GM23338 (cell line): ENCODE results near the gene IFNL3. TPM values are rescaled to one million over a fixed set of nuclear protein-coding genes. Genes with fewer than 3 reads are reported as not detected.
A peak's percentile ranks its signal among the peaks of the same experiment; 100 is the strongest.
"Not testable (repeated sequence)": the region's sequence is repeated elsewhere in the genome, so short reads cannot be mapped to it uniquely, and the experiment has no call there.

Experiments
- ATAC-seq: fragments of 200-7000 bp; cut with Tn5 transposase; 3 replicates; pipeline ENCODE4 v1.9.1; 2020
- DNase-seq: peaks from one replicate; pipeline ENCODE4 v3.0.0-alpha.2; 2015; ENCODE audit warnings: low spot score
- H2AFZ ChIP-seq: fragments of 200-600 bp; sonication (generic); 2 replicates; pipeline ENCODE4 v1.8.0; 2016; ENCODE audit warnings: antibody characterized with exemption, mild to moderate bottlenecking, moderate library complexity
- H3F3A ChIP-seq: fragments of 200-600 bp; sonication (generic); replicated peaks from 2 replicates; pipeline ENCODE4 v1.8.0; 2017; ENCODE audit warnings: antibody characterized with exemption, mixed run types, low read depth
- H3K27ac ChIP-seq: fragments of 200-600 bp; sonication (generic); 2 replicates; pipeline ENCODE4 v1.6.1; 2016; ENCODE audit warnings: low read depth
- H3K27me3 ChIP-seq: fragments of 200-600 bp; sonication (generic); 2 replicates; pipeline ENCODE4 v1.8.0; 2016; ENCODE audit warnings: mild to moderate bottlenecking, mixed run types, moderate library complexity; ENCODE audit not compliant: insufficient read depth
- H3K36me3 ChIP-seq: fragments of 200-600 bp; sonication (generic); 2 replicates; pipeline ENCODE4 v1.8.0; 2016; ENCODE audit warnings: mild to moderate bottlenecking; ENCODE audit not compliant: insufficient read depth
- H3K4me1 ChIP-seq: fragments of 200-600 bp; sonication (generic); 2 replicates; pipeline ENCODE4 v1.8.0; 2016; ENCODE audit warnings: mild to moderate bottlenecking, moderate library complexity; ENCODE audit not compliant: insufficient read depth
- H3K4me2 ChIP-seq: fragments of 200-600 bp; sonication (generic); 2 replicates; pipeline ENCODE4 v1.7.1; 2017; ENCODE audit warnings: mixed run types
- H3K4me3 ChIP-seq: fragments of 200-600 bp; sonication (generic); 2 replicates; pipeline ENCODE4 v1.6.1; 2016; ENCODE audit warnings: mixed run types
- H3K79me2 ChIP-seq: fragments of 200-600 bp; sonication (generic); replicated peaks from 2 replicates; pipeline ENCODE4 v1.8.0; 2017; ENCODE audit warnings: mild to moderate bottlenecking; ENCODE audit not compliant: insufficient read depth
- H3K9me2 ChIP-seq: fragments of 200-600 bp; sonication (generic); 2 replicates; pipeline ENCODE4 v1.8.0; 2017; ENCODE audit not compliant: insufficient read depth
- H4K20me1 ChIP-seq: fragments of 200-600 bp; sonication (generic); replicated peaks from 2 replicates; pipeline ENCODE4 v1.8.0; 2017; ENCODE audit warnings: mild to moderate bottlenecking; ENCODE audit not compliant: insufficient read depth
- H3K27ac Mint-ChIP-seq: 2 replicates; pipeline ENCODE4 v1.8.0; 2020; ENCODE audit warnings: inconsistent platforms, mild to moderate bottlenecking, moderate library complexity, mixed read lengths
- H3K27me3 Mint-ChIP-seq: 3 replicates; pipeline ENCODE4 v1.8.0; 2022; ENCODE audit warnings: low read depth, mild to moderate bottlenecking, moderate library complexity, mixed read lengths, inconsistent platforms; ENCODE audit not compliant: insufficient read depth, poor library complexity
- H3K36me3 Mint-ChIP-seq: 3 replicates; pipeline ENCODE4 v1.8.0; 2021; ENCODE audit warnings: low read depth, mild to moderate bottlenecking, inconsistent platforms, moderate library complexity, mixed read lengths
- H3K4me1 Mint-ChIP-seq: 3 replicates; pipeline ENCODE4 v1.8.0; 2020; ENCODE audit warnings: mild to moderate bottlenecking, inconsistent platforms, mixed read lengths
- H3K4me3 Mint-ChIP-seq: 3 replicates; pipeline ENCODE4 v1.8.0; 2021; ENCODE audit warnings: moderate library complexity, mild to moderate bottlenecking, inconsistent platforms, mixed read lengths
- H3K9me3 Mint-ChIP-seq: 3 replicates; pipeline ENCODE4 v1.8.0; 2020; ENCODE audit warnings: moderate library complexity, mild to moderate bottlenecking, inconsistent platforms, mixed read lengths
- EZH2phosphoT487 ChIP-seq: fragments of 200-600 bp; sonication (generic); IDR thresholded peaks from one replicate; pipeline ENCODE4 v1.8.1; 2018; ENCODE audit warnings: antibody characterized with exemption; ENCODE audit not compliant: unreplicated experiment
- NANOG ChIP-seq: IDR thresholded peaks from 2 replicates; pipeline ENCODE4 v1.6.1; 2016; ENCODE audit warnings: antibody characterized with exemption, borderline replicate concordance
- polyA plus RNA-seq: library from polyadenylated mRNA; unstranded; fragments of >200 nt; fragmentation: Nextera tagmentation; extraction: Ambion mirVana; gene quantifications from 2 replicates; pipeline ENCODE4 v1.2.1, GENCODE V29; 2016
- total RNA-seq: library from RNA; depleted of rRNA; stranded (reverse); fragments of >200 nt; shearing (Covaris generic); gene quantifications from 2 replicates; pipeline ENCODE4 v1.2.3, GENCODE V29; 2014
- TF ChIP-seq, protein P1 (sequence below): fragments of 250-450 bp; sonication (Bioruptor Pico); IDR thresholded peaks from 2 replicates; pipeline ENCODE4 v1.5.0; 2020; ENCODE audit warnings: mild to moderate bottlenecking, moderate library complexity
- TF ChIP-seq, protein P2 (sequence below), 2 experiments: fragments of 200-600 bp in 1 of 2; sonication (generic) in 1 of 2; conservative IDR thresholded peaks; 2 replicates each; pipeline versions ENCODE4 v1.5.1 to v1.6.1; 2016 to 2017; ENCODE audit warnings: antibody characterized with exemption in 2 of 2, low read depth in 2 of 2, mild to moderate bottlenecking in 2 of 2, moderate library complexity in 1 of 2

IFNL3 gene
- total and polyA plus RNA-seq, 2 experiments from 2014 or later = not detected

DNA sequence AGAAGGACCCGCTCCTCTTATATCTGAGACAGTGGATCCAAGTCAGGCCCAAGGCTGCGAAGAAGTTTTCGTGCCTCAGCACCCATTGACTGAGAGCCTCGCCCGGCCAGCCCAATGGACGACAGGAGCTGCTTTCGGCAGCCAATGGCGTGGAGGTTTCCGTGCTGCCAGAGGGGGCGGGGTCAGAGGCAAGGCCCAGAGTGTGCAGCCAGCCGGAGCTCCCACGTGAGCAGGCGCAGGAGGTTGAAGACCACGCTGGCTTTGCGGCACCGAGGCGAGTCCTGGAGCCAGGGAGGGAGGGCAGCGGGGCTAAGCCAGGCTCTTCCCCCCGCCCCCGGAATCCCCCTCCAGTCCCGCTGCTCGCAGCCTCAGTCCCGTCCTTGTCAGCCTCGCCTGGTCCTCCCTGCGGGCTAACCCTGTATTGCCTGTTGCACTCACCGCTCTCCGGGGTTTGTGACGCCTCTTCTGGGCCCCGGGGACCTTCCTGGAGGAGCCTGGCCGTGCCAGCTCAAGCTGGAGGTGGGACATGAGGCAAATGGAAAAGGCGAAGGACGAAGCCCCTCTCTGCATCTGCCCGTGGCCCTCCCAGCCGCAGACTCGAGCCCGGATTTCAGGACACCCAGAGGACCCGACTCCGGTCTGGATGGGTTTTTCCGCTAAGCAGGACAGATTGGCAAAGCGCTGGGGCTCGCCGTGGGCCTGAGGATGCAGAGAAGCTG lies 2.3 kb upstream of the IFNL3 start (continued):
- TF ChIP-seq, protein P1, sequence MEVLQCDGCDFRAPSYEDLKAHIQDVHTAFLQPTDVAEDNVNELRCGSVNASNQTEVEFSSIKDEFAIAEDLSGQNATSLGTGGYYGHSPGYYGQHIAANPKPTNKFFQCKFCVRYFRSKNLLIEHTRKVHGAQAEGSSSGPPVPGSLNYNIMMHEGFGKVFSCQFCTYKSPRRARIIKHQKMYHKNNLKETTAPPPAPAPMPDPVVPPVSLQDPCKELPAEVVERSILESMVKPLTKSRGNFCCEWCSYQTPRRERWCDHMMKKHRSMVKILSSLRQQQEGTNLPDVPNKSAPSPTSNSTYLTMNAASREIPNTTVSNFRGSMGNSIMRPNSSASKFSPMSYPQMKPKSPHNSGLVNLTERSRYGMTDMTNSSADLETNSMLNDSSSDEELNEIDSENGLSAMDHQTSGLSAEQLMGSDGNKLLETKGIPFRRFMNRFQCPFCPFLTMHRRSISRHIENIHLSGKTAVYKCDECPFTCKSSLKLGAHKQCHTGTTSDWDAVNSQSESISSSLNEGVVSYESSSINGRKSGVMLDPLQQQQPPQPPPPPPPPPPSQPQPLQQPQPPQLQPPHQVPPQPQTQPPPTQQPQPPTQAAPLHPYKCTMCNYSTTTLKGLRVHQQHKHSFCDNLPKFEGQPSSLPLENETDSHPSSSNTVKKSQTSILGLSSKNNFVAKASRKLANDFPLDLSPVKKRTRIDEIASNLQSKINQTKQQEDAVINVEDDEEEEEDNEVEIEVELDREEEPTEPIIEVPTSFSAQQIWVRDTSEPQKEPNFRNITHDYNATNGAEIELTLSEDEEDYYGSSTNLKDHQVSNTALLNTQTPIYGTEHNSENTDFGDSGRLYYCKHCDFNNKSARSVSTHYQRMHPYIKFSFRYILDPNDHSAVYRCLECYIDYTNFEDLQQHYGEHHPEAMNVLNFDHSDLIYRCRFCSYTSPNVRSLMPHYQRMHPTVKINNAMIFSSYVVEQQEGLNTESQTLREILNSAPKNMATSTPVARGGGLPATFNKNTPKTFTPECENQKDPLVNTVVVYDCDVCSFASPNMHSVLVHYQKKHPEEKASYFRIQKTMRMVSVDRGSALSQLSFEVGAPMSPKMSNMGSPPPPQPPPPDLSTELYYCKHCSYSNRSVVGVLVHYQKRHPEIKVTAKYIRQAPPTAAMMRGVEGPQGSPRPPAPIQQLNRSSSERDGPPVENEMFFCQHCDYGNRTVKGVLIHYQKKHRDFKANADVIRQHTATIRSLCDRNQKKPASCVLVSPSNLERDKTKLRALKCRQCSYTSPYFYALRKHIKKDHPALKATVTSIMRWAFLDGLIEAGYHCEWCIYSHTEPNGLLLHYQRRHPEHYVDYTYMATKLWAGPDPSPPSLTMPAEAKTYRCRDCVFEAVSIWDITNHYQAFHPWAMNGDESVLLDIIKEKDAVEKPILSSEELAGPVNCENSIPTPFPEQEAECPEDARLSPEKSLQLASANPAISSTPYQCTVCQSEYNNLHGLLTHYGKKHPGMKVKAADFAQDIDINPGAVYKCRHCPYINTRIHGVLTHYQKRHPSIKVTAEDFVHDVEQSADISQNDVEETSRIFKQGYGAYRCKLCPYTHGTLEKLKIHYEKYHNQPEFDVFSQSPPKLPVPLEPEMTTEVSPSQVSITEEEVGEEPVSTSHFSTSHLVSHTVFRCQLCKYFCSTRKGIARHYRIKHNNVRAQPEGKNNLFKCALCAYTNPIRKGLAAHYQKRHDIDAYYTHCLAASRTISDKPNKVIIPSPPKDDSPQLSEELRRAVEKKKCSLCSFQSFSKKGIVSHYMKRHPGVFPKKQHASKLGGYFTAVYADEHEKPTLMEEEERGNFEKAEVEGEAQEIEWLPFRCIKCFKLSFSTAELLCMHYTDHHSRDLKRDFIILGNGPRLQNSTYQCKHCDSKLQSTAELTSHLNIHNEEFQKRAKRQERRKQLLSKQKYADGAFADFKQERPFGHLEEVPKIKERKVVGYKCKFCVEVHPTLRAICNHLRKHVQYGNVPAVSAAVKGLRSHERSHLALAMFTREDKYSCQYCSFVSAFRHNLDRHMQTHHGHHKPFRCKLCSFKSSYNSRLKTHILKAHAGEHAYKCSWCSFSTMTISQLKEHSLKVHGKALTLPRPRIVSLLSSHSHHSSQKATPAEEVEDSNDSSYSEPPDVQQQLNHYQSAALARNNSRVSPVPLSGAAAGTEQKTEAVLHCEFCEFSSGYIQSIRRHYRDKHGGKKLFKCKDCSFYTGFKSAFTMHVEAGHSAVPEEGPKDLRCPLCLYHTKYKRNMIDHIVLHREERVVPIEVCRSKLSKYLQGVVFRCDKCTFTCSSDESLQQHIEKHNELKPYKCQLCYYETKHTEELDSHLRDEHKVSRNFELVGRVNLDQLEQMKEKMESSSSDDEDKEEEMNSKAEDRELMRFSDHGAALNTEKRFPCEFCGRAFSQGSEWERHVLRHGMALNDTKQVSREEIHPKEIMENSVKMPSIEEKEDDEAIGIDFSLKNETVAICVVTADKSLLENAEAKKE = no peak
- TF ChIP-seq NANOG = no peak
- no peak for TF ChIP-seq EZH2phosphoT487
- TF ChIP-seq, protein P2, sequence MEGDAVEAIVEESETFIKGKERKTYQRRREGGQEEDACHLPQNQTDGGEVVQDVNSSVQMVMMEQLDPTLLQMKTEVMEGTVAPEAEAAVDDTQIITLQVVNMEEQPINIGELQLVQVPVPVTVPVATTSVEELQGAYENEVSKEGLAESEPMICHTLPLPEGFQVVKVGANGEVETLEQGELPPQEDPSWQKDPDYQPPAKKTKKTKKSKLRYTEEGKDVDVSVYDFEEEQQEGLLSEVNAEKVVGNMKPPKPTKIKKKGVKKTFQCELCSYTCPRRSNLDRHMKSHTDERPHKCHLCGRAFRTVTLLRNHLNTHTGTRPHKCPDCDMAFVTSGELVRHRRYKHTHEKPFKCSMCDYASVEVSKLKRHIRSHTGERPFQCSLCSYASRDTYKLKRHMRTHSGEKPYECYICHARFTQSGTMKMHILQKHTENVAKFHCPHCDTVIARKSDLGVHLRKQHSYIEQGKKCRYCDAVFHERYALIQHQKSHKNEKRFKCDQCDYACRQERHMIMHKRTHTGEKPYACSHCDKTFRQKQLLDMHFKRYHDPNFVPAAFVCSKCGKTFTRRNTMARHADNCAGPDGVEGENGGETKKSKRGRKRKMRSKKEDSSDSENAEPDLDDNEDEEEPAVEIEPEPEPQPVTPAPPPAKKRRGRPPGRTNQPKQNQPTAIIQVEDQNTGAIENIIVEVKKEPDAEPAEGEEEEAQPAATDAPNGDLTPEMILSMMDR (conservative IDR thresholded peaks at IDR 0.05; ENCODE audit: low read depth in 2 of 2) = no peak

DNA sequence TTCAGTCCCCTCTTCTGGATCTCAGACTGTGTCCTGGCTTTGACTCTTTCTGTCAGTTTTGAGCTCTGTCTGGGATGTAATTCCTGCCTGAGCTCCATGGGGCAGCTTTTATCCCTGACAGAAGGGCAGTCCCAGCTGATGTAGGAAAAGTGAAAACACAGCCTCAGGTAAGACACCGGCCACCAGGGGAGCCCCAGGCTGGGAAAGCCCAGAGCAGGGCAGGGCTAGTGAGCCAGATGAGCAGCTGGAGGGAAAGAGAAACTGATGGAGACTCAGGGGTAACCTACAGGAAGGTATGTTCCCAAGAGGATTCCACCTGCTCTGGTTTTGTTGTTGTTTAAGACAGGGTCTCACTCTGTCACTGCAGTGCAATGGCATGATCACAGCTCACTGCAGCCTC lies 360 bp upstream of the IFNL3 start:
- not testable (repeated sequence) for H3K36me3 ChIP-seq, H3F3A ChIP-seq, H3K4me3 ChIP-seq, H2AFZ ChIP-seq, H4K20me1 ChIP-seq, H3K27ac Mint-ChIP-seq, H3K27ac ChIP-seq, H3K9me2 ChIP-seq, H3K36me3 Mint-ChIP-seq, H3K4me2 ChIP-seq, DNase-seq, H3K4me3 Mint-ChIP-seq, H3K79me2 ChIP-seq, H3K4me1 ChIP-seq, H3K9me3 Mint-ChIP-seq, H3K4me1 Mint-ChIP-seq
- H3K27me3 Mint-ChIP-seq = peaks cover 40% of the 10 kb centered on the region
- peaks cover 49% of the 10 kb centered on the region for H3K27me3 ChIP-seq
- peak; percentile 57 for ATAC-seq

DNA sequence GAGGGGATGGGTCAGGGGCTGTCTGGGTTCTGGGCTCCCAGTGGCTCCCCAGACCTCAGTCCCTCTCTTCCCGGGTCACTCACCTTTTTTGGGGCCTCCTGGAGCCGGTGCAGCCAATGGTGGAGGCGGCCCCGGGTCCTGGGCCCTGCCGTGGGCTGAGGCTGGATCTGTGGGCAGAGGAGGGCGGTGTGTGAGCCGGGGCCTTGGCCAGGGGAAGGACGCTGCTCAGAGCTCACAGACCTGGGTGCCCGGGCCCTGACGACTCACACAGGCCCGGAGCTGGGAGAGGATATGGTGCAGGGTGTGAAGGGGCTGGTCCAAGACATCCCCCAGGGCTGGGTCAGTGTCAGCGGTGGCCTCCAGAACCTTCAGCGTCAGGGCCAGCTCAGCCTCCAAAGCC lies 1.1 kb downstream of the IFNL3 start:
- not testable (repeated sequence) for ATAC-seq

More for the DNA sequence above, 1.1 kb downstream of the IFNL3 start:
- not testable (repeated sequence) for H2AFZ ChIP-seq, H3K9me3 Mint-ChIP-seq, H3K79me2 ChIP-seq, H4K20me1 ChIP-seq, H3K27ac Mint-ChIP-seq, H3K4me3 ChIP-seq, DNase-seq, H3K36me3 ChIP-seq, H3K9me2 ChIP-seq, H3K4me1 ChIP-seq, H3K36me3 Mint-ChIP-seq, H3K4me2 ChIP-seq, H3K4me3 Mint-ChIP-seq, H3K4me1 Mint-ChIP-seq, H3K27ac ChIP-seq, H3F3A ChIP-seq
- peaks cover 26% of the 10 kb centered on the region for H3K27me3 Mint-ChIP-seq
- peaks cover 43% of the 10 kb centered on the region for H3K27me3 ChIP-seq
